GM23338 (cell line): Measurements from ENCODE around the gene NFIA.

Source experiments
- CREB1 ChIP-seq: fragments of 250-450 bp; sonication (Bioruptor Pico); IDR thresholded peaks from 2 replicates; pipeline ENCODE4 v1.5.0; 2020; ENCODE audit warnings: low read depth, mild to moderate bottlenecking, moderate library complexity
- CTCF ChIP-seq, 2 experiments: fragments of 200-600 bp in 1 of 2; sonication (generic) in 1 of 2; conservative IDR thresholded peaks; 2 replicates each; pipeline versions ENCODE4 v1.5.1 to v1.6.1; 2016 to 2017; ENCODE audit warnings: antibody characterized with exemption in 2 of 2, low read depth in 2 of 2, mild to moderate bottlenecking in 2 of 2, moderate library complexity in 1 of 2
- ETS1 ChIP-seq: IDR thresholded peaks from 2 replicates; pipeline ENCODE4 v1.6.1; 2016; ENCODE audit warnings: antibody characterized with exemption
- EZH2 ChIP-seq: fragments of 200-600 bp; sonication (generic); IDR thresholded peaks from one replicate; pipeline ENCODE4 v1.8.0; 2017; ENCODE audit warnings: antibody characterized with exemption, mild to moderate bottlenecking, low read depth; ENCODE audit not compliant: unreplicated experiment
- EZH2phosphoT487 ChIP-seq: fragments of 200-600 bp; sonication (generic); IDR thresholded peaks from one replicate; pipeline ENCODE4 v1.8.1; 2018; ENCODE audit warnings: antibody characterized with exemption; ENCODE audit not compliant: unreplicated experiment
- JUNB ChIP-seq: IDR thresholded peaks from one replicate; pipeline ENCODE4 v1.6.1; 2016; ENCODE audit warnings: antibody characterized with exemption; ENCODE audit not compliant: unreplicated experiment
- NANOG ChIP-seq: IDR thresholded peaks from 2 replicates; pipeline ENCODE4 v1.6.1; 2016; ENCODE audit warnings: antibody characterized with exemption, borderline replicate concordance
- POLR2AphosphoS5 ChIP-seq: IDR thresholded peaks from 2 replicates; pipeline ENCODE4 v1.6.1; 2016; ENCODE audit warnings: antibody characterized with exemption, low read depth
- REST ChIP-seq: IDR thresholded peaks from one replicate; pipeline ENCODE4 v1.6.1; 2018; ENCODE audit warnings: antibody characterized with exemption; ENCODE audit not compliant: unreplicated experiment
- STAT1 ChIP-seq: IDR thresholded peaks from one replicate; pipeline ENCODE4 v1.6.1; 2016; ENCODE audit warnings: antibody characterized with exemption; ENCODE audit not compliant: unreplicated experiment
- ZNF114 ChIP-seq: fragments of 250-450 bp; sonication (Bioruptor Pico); IDR thresholded peaks from 2 replicates; pipeline ENCODE4 v1.5.0; 2020; ENCODE audit warnings: mild to moderate bottlenecking, moderate library complexity
- ZNF331 ChIP-seq: fragments of 250-450 bp; sonication (Bioruptor Pico); IDR thresholded peaks from 2 replicates; pipeline ENCODE4 v1.5.0; 2020; ENCODE audit warnings: low read depth, mild to moderate bottlenecking, moderate library complexity
- ZNF462 ChIP-seq: fragments of 250-450 bp; sonication (Bioruptor Pico); IDR thresholded peaks from 2 replicates; pipeline ENCODE4 v1.5.0; 2020; ENCODE audit warnings: mild to moderate bottlenecking, moderate library complexity

GRCh38 chr1:61222240-61222639 is 139.9 kb downstream of the NFIA start:
- no peak for TF ChIP-seq EZH2
- no peak for TF ChIP-seq CTCF (conservative IDR thresholded peaks at IDR 0.05; ENCODE audit: low read depth in 2 of 2)
- TF ChIP-seq EZH2phosphoT487: no peak
- TF ChIP-seq ETS1: no peak
- no peak for TF ChIP-seq POLR2AphosphoS5
- no peak for TF ChIP-seq CREB1 (CRISPR knock-in tag)
- no peak for TF ChIP-seq STAT1
- no peak for TF ChIP-seq ZNF114 (CRISPR knock-in tag)
- no peak for TF ChIP-seq REST
- TF ChIP-seq JUNB: no peak
- no peak for TF ChIP-seq NANOG
- TF ChIP-seq ZNF331 (CRISPR knock-in tag): no peak
- no peak for TF ChIP-seq ZNF462 (CRISPR knock-in tag)
